Caki2 (cell line): ENCODE results near the gene PITPNM3. TPM values are rescaled to one million over a fixed set of nuclear protein-coding genes. Genes with fewer than 3 reads are reported as not detected.

Experiments
- DNase-seq: peaks from one replicate; pipeline ENCODE4 v3.0.0-alpha.2; 2015; ENCODE audit warnings: low read depth
- in situ Hi-C: cut with HindIII; loops from 2 replicates; pipeline ENCODE4 v1.10.0; 2016; ENCODE audit warnings: low sequenced_read_pairs, low pct_unique_long_range_greater_than_20kb, mixed read lengths
- total RNA-seq: library from RNA; depleted of rRNA; stranded (reverse); fragments of >200 nt; shearing (Covaris generic); gene quantifications from 2 replicates; pipeline ENCODE4 v1.2.3, GENCODE V29; 2014; ENCODE audit warnings: low replicate concordance; rRNA removed

PITPNM3 gene
- total RNA-seq, 1 experiment from 2014 or later = 2.2 TPM

- in situ Hi-C loops = no loop called here
- no peak for DNase-seq
Measured at GRCh38 chr17:6422654-6423241, 133.6 kb downstream of the PITPNM3 start.

DNA sequence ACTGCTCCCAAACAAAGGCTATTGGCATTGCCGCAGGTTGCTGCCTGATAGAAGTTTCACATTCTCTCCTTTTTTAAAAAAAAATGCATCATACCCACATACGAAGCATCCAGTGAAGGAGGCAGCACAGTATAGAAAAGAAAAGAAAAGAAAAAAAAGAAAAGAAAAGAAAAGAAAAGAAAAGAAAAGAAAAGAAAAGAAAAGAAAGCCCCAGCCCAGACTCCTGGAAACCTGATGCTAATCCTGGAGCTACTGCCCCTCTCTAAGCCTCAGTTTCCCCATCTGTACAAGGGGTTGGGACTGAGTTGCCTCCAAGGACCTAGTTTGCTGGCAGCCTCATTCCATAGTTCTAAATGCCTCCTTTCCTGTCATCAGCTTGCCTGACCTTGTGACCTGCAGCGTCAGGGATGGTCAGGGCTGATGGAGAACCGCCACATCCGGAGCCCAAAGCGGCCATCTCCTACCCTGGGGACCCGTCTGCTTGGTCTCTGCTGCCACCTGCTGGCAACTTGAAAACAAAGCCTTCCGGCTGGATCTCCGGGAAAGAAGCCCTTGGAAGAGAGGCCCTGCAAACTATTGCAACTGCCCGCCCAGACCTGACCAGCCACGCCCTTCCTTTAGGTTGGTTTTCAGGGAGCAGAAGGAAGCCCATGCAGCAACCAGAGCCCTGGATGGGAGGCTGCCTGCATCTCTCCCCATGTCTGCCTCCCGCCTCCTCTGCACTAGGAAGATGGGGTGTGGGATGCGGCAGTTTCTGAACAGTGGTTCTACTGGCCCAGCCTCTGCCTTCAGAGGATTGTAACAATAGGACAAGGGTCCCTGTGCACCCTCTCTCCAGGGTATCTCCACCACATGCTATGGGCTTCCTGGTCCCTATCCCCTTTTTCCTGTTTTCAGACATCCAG lies 134.4 kb downstream of the PITPNM3 start:
- in situ Hi-C loops = no loop called here
- DNase-seq = peak; percentile 73

DNA sequence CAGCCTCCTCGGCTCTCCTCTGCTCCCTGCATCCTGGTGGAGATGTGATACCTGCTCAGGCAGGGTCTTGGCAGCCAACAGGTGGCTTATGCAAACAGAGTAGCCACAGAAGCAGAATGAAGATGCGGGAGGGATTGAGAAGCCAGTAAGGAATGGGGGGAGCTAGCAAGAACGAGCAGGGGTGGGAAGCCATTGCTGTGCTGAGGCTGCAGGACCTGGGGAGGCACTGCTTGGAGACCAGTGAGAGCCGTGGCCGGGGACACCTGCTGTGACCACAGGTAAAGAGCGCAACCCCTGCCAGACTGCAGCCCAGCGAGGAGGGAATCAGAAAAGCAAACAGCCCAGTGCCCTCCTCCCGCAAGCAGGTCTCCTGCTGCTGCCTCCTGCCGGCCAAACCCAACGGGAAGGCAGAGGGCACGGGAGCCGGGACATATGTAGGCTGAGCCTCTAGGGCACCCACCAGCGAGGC lies 136.1 kb downstream of the PITPNM3 start:
- DNase-seq = no peak
- in situ Hi-C loops = no loop called here

DNA sequence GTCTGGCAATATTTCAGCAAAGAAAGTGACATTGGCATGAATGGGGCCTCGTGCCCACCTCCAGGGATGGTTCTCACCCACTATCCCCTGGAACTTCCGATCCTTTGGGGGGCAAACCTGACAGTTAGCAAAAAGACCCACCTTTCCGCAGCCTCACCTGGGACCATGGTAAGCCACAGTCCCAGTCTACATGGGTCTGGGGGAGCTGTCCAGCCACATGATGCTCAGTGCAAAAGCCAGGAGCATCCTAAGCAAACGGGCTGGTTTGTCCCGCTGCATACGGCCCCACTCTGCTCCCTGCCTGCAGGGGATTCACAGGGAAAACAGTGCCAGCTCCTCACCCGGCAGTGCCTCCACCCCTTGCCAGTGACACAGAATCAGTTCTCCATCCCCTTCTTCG lies 140.7 kb downstream of the PITPNM3 start:
- no peak for DNase-seq
- in situ Hi-C loops = no loop called here

DNA sequence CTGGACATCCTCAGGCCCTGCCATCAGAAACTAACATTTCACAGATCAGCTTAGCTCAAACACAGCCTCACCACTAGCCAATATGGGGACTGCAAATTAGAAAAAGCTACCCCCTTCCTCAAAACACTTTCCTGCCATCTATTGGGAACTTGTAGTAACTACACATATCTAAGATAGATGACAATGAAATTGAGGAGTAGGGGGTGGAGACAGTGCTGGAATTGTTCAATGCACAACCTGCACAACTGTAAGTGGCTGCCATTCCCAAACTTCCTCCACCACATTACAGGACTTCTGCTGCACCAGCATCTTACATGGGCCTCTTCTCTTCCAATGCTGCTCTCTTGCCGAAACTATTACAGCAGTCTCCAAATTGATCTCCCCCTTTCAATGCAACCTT lies 143.3 kb downstream of the PITPNM3 start:
- DNase-seq = peak; percentile 50
- in situ Hi-C loops = no loop called here

GRCh38 chr17:6408735-6409134 lies 147.6 kb downstream of the PITPNM3 start:
- no peak for DNase-seq
- in situ Hi-C loops = no loop called here

DNA sequence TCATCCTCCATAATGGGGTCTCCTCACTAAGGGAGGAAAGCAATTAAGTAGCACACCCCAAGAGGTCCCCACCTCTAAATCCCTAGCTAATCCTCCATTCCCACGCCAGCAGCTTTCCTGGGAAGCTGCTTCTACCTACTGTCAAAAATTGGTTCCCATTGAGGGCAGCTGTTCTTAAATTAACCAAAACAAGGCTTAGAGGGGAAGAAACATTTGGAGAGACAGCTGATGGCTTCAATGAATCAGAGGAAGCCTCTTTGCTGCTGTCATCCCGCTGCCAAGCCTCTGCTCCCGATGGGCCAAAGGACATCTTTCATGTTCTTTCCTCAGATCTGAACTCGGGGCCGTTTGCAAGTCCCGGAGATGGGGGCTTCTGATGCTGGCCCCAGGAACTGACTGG lies 148.1 kb downstream of the PITPNM3 start:
- in situ Hi-C loops = no loop called here

GRCh38 chr17:6402258-6402657 lies 154.1 kb downstream of the PITPNM3 start:
- DNase-seq = no peak
- in situ Hi-C loops = no loop called here

More for the DNA sequence above, 148.1 kb downstream of the PITPNM3 start:
- DNase-seq = no peak

Other genes with a start within 250 kb of the PITPNM3 start
- not detected in 2 replicates for gene AIPL1, start 121.4 kb downstream of the PITPNM3 start, total RNA-seq
- gene PIMREG, start 112.1 kb downstream of the PITPNM3 start, total RNA-seq = 49.2 and 59.2 TPM in 2 replicates
- 15.8 and 16.8 TPM in 2 replicates for gene KIAA0753, start 84.2 kb upstream of the PITPNM3 start, total RNA-seq
- 104 and 186 TPM in 2 replicates for gene TXNDC17, start 84.5 kb upstream of the PITPNM3 start, total RNA-seq
- 3.4 and 13.9 TPM in 2 replicates for gene MED31, start 95.0 kb upstream of the PITPNM3 start, total RNA-seq
- gene C17orf100, start 95.2 kb upstream of the PITPNM3 start, total RNA-seq = 5.7 and 6.4 TPM in 2 replicates
- gene SLC13A5, start 156.8 kb upstream of the PITPNM3 start, total RNA-seq = not detected in 2 replicates
- gene XAF1, start 199.5 kb upstream of the PITPNM3 start, total RNA-seq = not detected in 2 replicates
- gene FBXO39, start 219.7 kb upstream of the PITPNM3 start, total RNA-seq = not detected in 2 replicates